ENCODE measurements around the gene BMP10.

GRCh38 chr2:68907920-68908253, 36.7 kb upstream of the BMP10 start:
- TF ChIP-seq FOSL1 (IDR thresholded peaks at IDR 0.05; ENCODE audit: insufficient read depth, low read depth, low read length), result no peak
- no peak for TF ChIP-seq RAD21 (IDR thresholded peaks at IDR 0.05 in 1 of 2, conservative IDR thresholded peaks at IDR 0.05 in 1 of 2; ENCODE audit: low read depth in 2 of 2, low read length in 2 of 2)
- no peak for TF ChIP-seq CTCF (IDR thresholded peaks at IDR 0.05; ENCODE audit: control extremely low read depth in 1 of 3, insufficient read depth in 1 of 3, low read depth in 1 of 3, low read length in 3 of 3)
- TF ChIP-seq USF2 (IDR thresholded peaks at IDR 0.05; ENCODE audit: low read length), result no peak
- no peak for TF ChIP-seq MAFK (IDR thresholded peaks at IDR 0.05; ENCODE audit: low read depth, low read length)
